ENCODE data around the gene TERF2IP. TPM values are rescaled to one million over a fixed set of nuclear protein-coding genes. Genes with fewer than 3 reads are reported as not detected.
A peak's percentile ranks its signal among the peaks of the same experiment; 100 is the strongest.

Gene TERF2IP
- total and polyA plus RNA-seq, 9 donors = 66.6 to 122 (median 83.7) TPM

DNA sequence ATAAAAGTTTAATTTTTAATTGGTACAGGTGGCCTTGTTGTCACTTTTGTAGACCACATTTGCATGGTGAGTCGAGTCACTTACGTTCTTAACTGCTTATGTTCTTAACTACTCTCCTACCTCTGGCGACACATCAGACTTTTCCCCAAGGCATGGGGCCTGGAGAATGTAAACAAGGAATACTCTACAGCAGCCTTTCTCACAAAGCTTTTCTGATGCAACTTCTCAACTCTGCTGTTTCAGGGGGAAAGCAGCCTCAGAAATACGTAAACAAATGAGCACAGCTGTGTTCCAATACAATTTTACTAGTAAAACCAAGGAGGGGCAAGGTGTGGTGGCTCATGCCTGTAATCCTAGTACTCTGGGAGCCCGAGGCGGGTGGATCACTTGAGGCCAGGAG is 7.0 kb upstream of the TERF2IP start:
- H3K27me3 ChIP-seq = no peaks in the 10 kb centered on the region
- H3K9me3 ChIP-seq = no peaks in the 10 kb centered on the region
- intact Hi-C loops (cut with DNase I) = loop anchor here in 1 of 4 donors (10.0 kb wide), 1 partner anchor 166 kb away; no protein-coding TSS in a partner anchor
- no peak for DNase-seq
- H3K36me3 ChIP-seq = no peaks in the 10 kb centered on the region
- H3K27ac ChIP-seq = no peak overlapping the region
- peaks cover 2% of the 10 kb centered on the region for H3K4me1 ChIP-seq (ENCODE audit: insufficient read depth)
- H3K4me3 ChIP-seq = no peak overlapping the region
- TF ChIP-seq, protein P1, sequence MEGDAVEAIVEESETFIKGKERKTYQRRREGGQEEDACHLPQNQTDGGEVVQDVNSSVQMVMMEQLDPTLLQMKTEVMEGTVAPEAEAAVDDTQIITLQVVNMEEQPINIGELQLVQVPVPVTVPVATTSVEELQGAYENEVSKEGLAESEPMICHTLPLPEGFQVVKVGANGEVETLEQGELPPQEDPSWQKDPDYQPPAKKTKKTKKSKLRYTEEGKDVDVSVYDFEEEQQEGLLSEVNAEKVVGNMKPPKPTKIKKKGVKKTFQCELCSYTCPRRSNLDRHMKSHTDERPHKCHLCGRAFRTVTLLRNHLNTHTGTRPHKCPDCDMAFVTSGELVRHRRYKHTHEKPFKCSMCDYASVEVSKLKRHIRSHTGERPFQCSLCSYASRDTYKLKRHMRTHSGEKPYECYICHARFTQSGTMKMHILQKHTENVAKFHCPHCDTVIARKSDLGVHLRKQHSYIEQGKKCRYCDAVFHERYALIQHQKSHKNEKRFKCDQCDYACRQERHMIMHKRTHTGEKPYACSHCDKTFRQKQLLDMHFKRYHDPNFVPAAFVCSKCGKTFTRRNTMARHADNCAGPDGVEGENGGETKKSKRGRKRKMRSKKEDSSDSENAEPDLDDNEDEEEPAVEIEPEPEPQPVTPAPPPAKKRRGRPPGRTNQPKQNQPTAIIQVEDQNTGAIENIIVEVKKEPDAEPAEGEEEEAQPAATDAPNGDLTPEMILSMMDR (IDR thresholded peaks at IDR 0.05) = no peak
- TF ChIP-seq POLR2A (IDR thresholded peaks at IDR 0.05) = no peak
- no peak for TF ChIP-seq EP300 (IDR thresholded peaks at IDR 0.05)
- 44 to 55% (median 54%) methylated on average over 6 of the region's 6 CpGs for WGBS, 3 donors

- Histone ChIP-seq H3K4me3 (no peak overlapping the region), H3K27ac (no peak overlapping the region), H3K27me3 (no peaks in the 10 kb centered on the region), H3K4me1 (ENCODE audit: insufficient read depth) (peaks cover 8% of the 10 kb centered on the region), H3K9me3 (no peaks in the 10 kb centered on the region), H3K36me3 (no peaks in the 10 kb centered on the region)
- intact Hi-C loops (cut with DNase I) = loop anchor here in 1 of 4 donors (10.0 kb wide), 1 partner anchor 170 kb away; no protein-coding TSS in a partner anchor
- WGBS, 3 donors = 90 to 93% (median 91%) methylated on average over 7 of the region's 7 CpGs
- no peak for TF ChIP-seq POLR2A (IDR thresholded peaks at IDR 0.05)
- no peak for DNase-seq
These were observed 3.1 kb upstream of the TERF2IP start for GRCh38 chr16:75644240-75645012.

DNA sequence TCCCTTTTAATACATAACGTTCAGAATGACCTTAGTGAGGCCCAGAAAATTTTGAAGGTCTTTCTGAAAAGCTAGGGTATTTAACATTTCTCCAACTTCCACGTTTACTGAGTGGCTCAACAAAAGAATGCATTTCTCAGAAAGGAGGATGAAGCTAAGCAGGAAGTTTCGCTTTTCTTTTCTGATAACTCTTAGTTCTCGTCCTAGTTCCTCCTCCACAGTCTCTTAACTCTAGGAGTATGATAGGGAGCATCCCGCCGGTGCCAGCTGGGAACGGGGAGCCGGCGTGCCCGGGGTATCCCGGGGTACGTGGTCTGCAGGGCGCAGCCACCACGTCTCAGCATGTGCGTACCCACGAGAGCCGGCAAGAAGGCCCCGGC is 471 bp upstream of the TERF2IP start:
- Histone ChIP-seq H3K4me1 (ENCODE audit: insufficient read depth) (peaks cover 14% of the 10 kb centered on the region), H3K9me3 (no peaks in the 10 kb centered on the region), H3K27me3 (no peaks in the 10 kb centered on the region), H3K27ac (peak overlapping the region; percentile 78 to 94), H3K36me3 (no peaks in the 10 kb centered on the region), H3K4me3 (peak overlapping the region; percentile 95)
- intact Hi-C loops (cut with DNase I) = loop anchor here in 1 of 4 donors (10.0 kb wide), 1 partner anchor 172 kb away; no protein-coding TSS in a partner anchor
- WGBS, 3 donors = 0 to 1% (median 0%) methylated on average over 18 of the region's 18 CpGs
- TF ChIP-seq POLR2A (IDR thresholded peaks at IDR 0.05) (no peak), EP300 (IDR thresholded peaks at IDR 0.05) (no peak)
- TF ChIP-seq, protein P1 (IDR thresholded peaks at IDR 0.05) = no peak
- DNase-seq = no peak

DNA sequence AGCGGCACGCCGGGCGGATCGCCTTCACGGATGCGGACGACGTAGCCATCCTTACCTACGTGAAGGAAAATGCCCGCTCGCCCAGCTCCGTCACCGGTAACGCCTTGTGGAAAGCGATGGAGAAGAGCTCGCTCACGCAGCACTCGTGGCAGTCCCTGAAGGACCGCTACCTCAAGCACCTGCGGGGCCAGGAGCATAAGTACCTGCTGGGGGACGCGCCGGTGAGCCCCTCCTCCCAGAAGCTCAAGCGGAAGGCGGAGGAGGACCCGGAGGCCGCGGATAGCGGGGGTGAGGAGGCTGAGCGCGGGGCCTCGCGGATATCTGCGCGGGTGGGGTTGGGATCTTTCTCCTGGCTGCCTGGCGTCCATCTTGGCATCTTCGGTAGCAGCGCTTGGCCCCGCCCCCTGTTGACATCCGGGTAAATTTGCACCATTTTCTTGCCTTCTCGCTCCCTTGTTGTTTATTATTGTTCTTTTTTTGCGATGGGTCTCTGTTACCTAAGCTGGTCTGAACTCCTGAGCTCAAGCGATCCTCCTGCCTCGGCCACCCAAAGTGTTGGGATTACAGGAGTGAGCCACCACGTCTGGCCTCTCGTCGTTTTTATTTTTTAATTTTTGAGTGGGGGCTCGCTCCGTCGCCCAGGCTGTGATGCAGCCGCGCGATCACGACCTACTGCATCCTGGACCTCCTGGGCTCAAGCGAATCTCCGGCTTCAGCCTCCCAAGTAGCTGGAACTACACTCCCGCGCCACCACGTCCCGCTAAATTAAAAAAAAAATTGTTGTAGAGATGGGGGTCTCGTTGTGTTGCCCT is 898 bp downstream of the TERF2IP start:
- H3K4me1 ChIP-seq (ENCODE audit: insufficient read depth) = peaks cover 12% of the 10 kb centered on the region
- no peaks in the 10 kb centered on the region for H3K36me3 ChIP-seq
- no peaks in the 10 kb centered on the region for H3K9me3 ChIP-seq
- peak overlapping the region; percentile 95 for H3K4me3 ChIP-seq
- TF ChIP-seq EP300 (IDR thresholded peaks at IDR 0.05) (no peak), POLR2A (IDR thresholded peaks at IDR 0.05) (no peak)
- TF ChIP-seq, protein P1 (IDR thresholded peaks at IDR 0.05) = no peak
- peak overlapping the region; percentile 89 to 94 for H3K27ac ChIP-seq
- WGBS, 3 donors = 0% methylated on average over 62 of the region's 62 CpGs
- no peaks in the 10 kb centered on the region for H3K27me3 ChIP-seq
- intact Hi-C loops (cut with DNase I) = loop anchor here in 1 of 4 donors (10.0 kb wide), 1 partner anchor 174 kb away; no protein-coding TSS in a partner anchor
- peak; percentile 79 to 89 (median 84) for DNase-seq
